ENCODE results near the gene CBY2.

- TF ChIP-seq, protein P1, sequence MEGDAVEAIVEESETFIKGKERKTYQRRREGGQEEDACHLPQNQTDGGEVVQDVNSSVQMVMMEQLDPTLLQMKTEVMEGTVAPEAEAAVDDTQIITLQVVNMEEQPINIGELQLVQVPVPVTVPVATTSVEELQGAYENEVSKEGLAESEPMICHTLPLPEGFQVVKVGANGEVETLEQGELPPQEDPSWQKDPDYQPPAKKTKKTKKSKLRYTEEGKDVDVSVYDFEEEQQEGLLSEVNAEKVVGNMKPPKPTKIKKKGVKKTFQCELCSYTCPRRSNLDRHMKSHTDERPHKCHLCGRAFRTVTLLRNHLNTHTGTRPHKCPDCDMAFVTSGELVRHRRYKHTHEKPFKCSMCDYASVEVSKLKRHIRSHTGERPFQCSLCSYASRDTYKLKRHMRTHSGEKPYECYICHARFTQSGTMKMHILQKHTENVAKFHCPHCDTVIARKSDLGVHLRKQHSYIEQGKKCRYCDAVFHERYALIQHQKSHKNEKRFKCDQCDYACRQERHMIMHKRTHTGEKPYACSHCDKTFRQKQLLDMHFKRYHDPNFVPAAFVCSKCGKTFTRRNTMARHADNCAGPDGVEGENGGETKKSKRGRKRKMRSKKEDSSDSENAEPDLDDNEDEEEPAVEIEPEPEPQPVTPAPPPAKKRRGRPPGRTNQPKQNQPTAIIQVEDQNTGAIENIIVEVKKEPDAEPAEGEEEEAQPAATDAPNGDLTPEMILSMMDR (IDR thresholded peaks at IDR 0.05) = no peak
- no peak for TF ChIP-seq POLR2A (IDR thresholded peaks at IDR 0.05)
Observed at GRCh38 chr13:45744979-45745378, 42.9 kb downstream of the CBY2 start.
